Measurements from ENCODE around the gene GFER. TPM values are rescaled to one million over a fixed set of nuclear protein-coding genes. Genes with fewer than 3 reads are reported as not detected.

GFER gene
- total RNA-seq, 4 donors from 2014 or later: 29.9 to 117 (median 64.3) TPM

- Histone ChIP-seq H3K9me3 (no peaks in the 10 kb centered on the region), H3K27me3 (no peaks in the 10 kb centered on the region), H3K4me1 (peaks cover 33 to 71% (median 54%) of the 10 kb centered on the region in 4 donors), H3K36me3 (no peaks in the 10 kb centered on the region), H3K27ac (peak overlapping the region; percentile 78 to 87 (median 84)), H3K4me3 (peak overlapping the region in 2 of 4 donors; percentile 2 to 28)
- intact Hi-C loops (cut with DNase I; ENCODE audit: low total_unique reads): no loop called here
- in situ Hi-C loops (cut with MboI; ENCODE audit: low pct_ligation_motif_present in 1 of 4, low pct_unique_long_range_greater_than_20kb in 1 of 4, low sequenced_read_pairs in 3 of 4): no loop called here
- no peak for TF ChIP-seq POLR2A (IDR thresholded peaks at IDR 0.05)
- no peak for TF ChIP-seq EP300 (IDR thresholded peaks at IDR 0.05; ENCODE audit: low read depth)
- TF ChIP-seq POLR2AphosphoS5 (IDR thresholded peaks at IDR 0.05): no peak
- no peak for TF ChIP-seq CTCF (IDR thresholded peaks at IDR 0.05)
- 77% methylated on average over 15 of the region's 17 CpGs; no CpG with 5 or more reads in 1 of the 2 donors for whole genome bisulfite sequencing, 2 donors (ENCODE audit: low coverage in 1 of 2)
- no peak for DNase-seq
Measured at GRCh38 chr16:2034696-2035430, 50.9 kb downstream of the GFER start.

DNA sequence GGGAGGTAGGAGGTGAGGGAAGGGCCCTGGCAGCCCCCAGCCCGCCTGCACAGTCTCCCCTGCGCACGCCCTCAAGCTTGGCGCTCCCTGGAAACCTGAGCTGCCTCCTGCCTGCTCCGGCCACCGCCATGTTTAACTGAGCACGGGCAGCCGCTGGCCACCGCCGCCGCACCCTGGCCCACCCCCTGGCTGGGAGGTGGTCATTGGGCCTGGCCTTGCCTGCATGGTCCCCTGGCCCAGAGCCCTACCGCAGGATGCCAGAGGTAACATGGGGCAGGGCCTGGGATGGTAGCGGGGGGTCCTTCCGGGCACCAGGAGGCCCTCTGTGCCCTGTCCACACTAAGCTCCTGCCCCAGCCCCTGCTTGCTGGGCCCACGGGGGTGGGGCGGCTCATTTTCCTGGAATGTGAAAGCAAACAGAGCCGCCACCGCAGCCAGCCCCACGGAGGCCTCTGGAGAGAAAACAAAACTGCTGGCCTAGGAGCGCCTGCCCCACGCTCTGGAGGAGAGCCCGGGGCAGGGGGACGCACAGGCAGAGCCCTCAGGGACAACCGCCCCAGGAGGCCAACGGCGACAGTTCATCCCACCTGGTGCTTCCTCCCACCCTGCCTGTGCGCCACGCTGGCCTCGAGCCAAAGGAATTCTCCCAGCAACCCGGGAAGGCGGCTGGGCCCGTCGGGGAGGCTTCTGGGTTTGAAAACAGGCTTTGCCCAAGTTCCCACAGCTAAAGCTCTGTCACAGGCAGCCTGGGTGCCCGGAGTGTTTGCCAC, 51.6 kb downstream of the GFER start:
- DNase-seq: peak; percentile 43
- WGBS, 2 donors (ENCODE audit: low coverage in 1 of 2): 45% methylated on average over 34 of the region's 34 CpGs; no CpG with 5 or more reads in 1 of the 2 donors
- intact Hi-C loops (cut with DNase I; ENCODE audit: low total_unique reads): no loop called here
- H3K36me3 ChIP-seq: no peaks in the 10 kb centered on the region
- H3K27me3 ChIP-seq: no peaks in the 10 kb centered on the region
- H3K4me3 ChIP-seq: peak overlapping the region in 2 of 4 donors; percentile 2 to 28
- H3K27ac ChIP-seq: peak overlapping the region; percentile 78 to 87 (median 84)
- no peaks in the 10 kb centered on the region for H3K9me3 ChIP-seq
- TF ChIP-seq CTCF (IDR thresholded peaks at IDR 0.05): no peak
- no peak for TF ChIP-seq POLR2AphosphoS5 (IDR thresholded peaks at IDR 0.05)
- TF ChIP-seq POLR2A (IDR thresholded peaks at IDR 0.05): no peak
- TF ChIP-seq EP300 (IDR thresholded peaks at IDR 0.05; ENCODE audit: low read depth): no peak
- in situ Hi-C loops (cut with MboI; ENCODE audit: low pct_ligation_motif_present in 1 of 4, low pct_unique_long_range_greater_than_20kb in 1 of 4, low sequenced_read_pairs in 3 of 4): no loop called here
- H3K4me1 ChIP-seq: peaks cover 40 to 78% (median 62%) of the 10 kb centered on the region in 4 donors

GRCh38 chr16:2036200-2036966, 52.4 kb downstream of the GFER start:
- WGBS, 2 donors (ENCODE audit: low coverage in 1 of 2): 84% methylated on average over 32 of the region's 47 CpGs; no CpG with 5 or more reads in 1 of the 2 donors
- intact Hi-C loops (cut with DNase I; ENCODE audit: low total_unique reads): no loop called here
- Histone ChIP-seq H3K4me3 (peak overlapping the region in 2 of 4 donors; percentile 2 to 28), H3K36me3 (no peaks in the 10 kb centered on the region), H3K4me1 (peaks cover 47 to 86% (median 69%) of the 10 kb centered on the region in 4 donors), H3K9me3 (no peaks in the 10 kb centered on the region), H3K27ac (peak overlapping the region; percentile 78 to 87 (median 84)), H3K27me3 (no peaks in the 10 kb centered on the region)
- DNase-seq: no peak
- in situ Hi-C loops (cut with MboI; ENCODE audit: low pct_ligation_motif_present in 1 of 4, low pct_unique_long_range_greater_than_20kb in 1 of 4, low sequenced_read_pairs in 3 of 4): no loop called here
- TF ChIP-seq POLR2AphosphoS5 (IDR thresholded peaks at IDR 0.05) (no peak), POLR2A (IDR thresholded peaks at IDR 0.05) (no peak), EP300 (IDR thresholded peaks at IDR 0.05; ENCODE audit: low read depth) (no peak), CTCF (IDR thresholded peaks at IDR 0.05) (no peak)
